Nephron (organoid): Measurements from ENCODE around the gene NOCT.

Experiments
- H3K27ac Mint-ChIP-seq, 3 experiments: 2 replicates each; pipeline ENCODE4 v1.8.0; 2020; ENCODE audit warnings: mixed read lengths in 3 of 3, mild to moderate bottlenecking in 2 of 3, moderate library complexity in 1 of 3
- H3K27me3 Mint-ChIP-seq: 2 replicates; pipeline ENCODE4 v1.8.0; 2021; ENCODE audit warnings: low read depth, mild to moderate bottlenecking, moderate library complexity, mixed read lengths
- H3K36me3 Mint-ChIP-seq: 2 replicates; pipeline ENCODE4 v1.8.0; 2020; ENCODE audit warnings: low read depth, mixed read lengths
- H3K4me1 Mint-ChIP-seq: 2 replicates; pipeline ENCODE4 v1.8.0; 2020; ENCODE audit warnings: mixed read lengths
- H3K4me3 Mint-ChIP-seq, 3 experiments: 2 replicates each; pipeline ENCODE4 v1.8.0; 2020; ENCODE audit warnings: mild to moderate bottlenecking in 3 of 3, mixed read lengths in 3 of 3, moderate library complexity in 2 of 3
- H3K9me3 Mint-ChIP-seq: 2 replicates; pipeline ENCODE4 v1.8.0; 2020; ENCODE audit warnings: mixed read lengths
- CTCF ChIP-seq, 3 experiments: fragments of 200-600 bp; sonication (generic); IDR thresholded peaks; one replicate each; pipeline ENCODE4 v1.5.0; 2021; ENCODE audit warnings: antibody characterized with exemption in 3 of 3; ENCODE audit not compliant: unreplicated experiment in 3 of 3

NOCT gene

GRCh38 chr4:139083956-139084803 is 68.6 kb downstream of the NOCT start:
- peaks cover 33% of the 10 kb centered on the region for H3K4me1 Mint-ChIP-seq
- peak; percentile 43 to 48 (median 47) for TF ChIP-seq CTCF (IDR thresholded peaks at IDR 0.05; ENCODE audit: unreplicated experiment in 3 of 3)
- H3K4me3 Mint-ChIP-seq: peak overlapping the region; percentile 87 to 89 (median 87)
- H3K36me3 Mint-ChIP-seq: no peaks in the 10 kb centered on the region
- peak overlapping the region; percentile 78 to 100 (median 97) for H3K27ac Mint-ChIP-seq
- no peaks in the 10 kb centered on the region for H3K27me3 Mint-ChIP-seq
- H3K9me3 Mint-ChIP-seq: no peaks in the 10 kb centered on the region

GRCh38 chr4:139084804-139085093 is 69.2 kb downstream of the NOCT start:
- Mint-ChIP-seq H3K4me1 (peaks cover 33% of the 10 kb centered on the region), H3K27ac (peak overlapping the region; percentile 78 to 100 (median 97)), H3K36me3 (no peaks in the 10 kb centered on the region), H3K4me3 (peak overlapping the region; percentile 87 to 89 (median 87)), H3K9me3 (no peaks in the 10 kb centered on the region), H3K27me3 (no peaks in the 10 kb centered on the region)
- no peak for TF ChIP-seq CTCF (IDR thresholded peaks at IDR 0.05; ENCODE audit: unreplicated experiment in 3 of 3)

- TF ChIP-seq CTCF (IDR thresholded peaks at IDR 0.05; ENCODE audit: unreplicated experiment in 3 of 3): peak in 2 of 3 experiments; percentile 9 to 37
- Mint-ChIP-seq H3K9me3 (no peaks in the 10 kb centered on the region), H3K4me1 (peaks cover 33% of the 10 kb centered on the region), H3K4me3 (peak overlapping the region; percentile 87 to 89 (median 87)), H3K27me3 (no peaks in the 10 kb centered on the region), H3K36me3 (no peaks in the 10 kb centered on the region), H3K27ac (peak overlapping the region; percentile 78 to 100 (median 97))
Observed at GRCh38 chr4:139085141-139085540, 69.6 kb downstream of the NOCT start.

GRCh38 chr4:139092271-139092670 is 76.7 kb downstream of the NOCT start:
- no peaks in the 10 kb centered on the region for H3K9me3 Mint-ChIP-seq
- no peaks in the 10 kb centered on the region for H3K27me3 Mint-ChIP-seq
- TF ChIP-seq CTCF (IDR thresholded peaks at IDR 0.05; ENCODE audit: unreplicated experiment in 3 of 3): no peak
- no peak overlapping the region for H3K4me3 Mint-ChIP-seq
- H3K36me3 Mint-ChIP-seq: no peaks in the 10 kb centered on the region
- H3K27ac Mint-ChIP-seq: no peak overlapping the region
- H3K4me1 Mint-ChIP-seq: no peaks in the 10 kb centered on the region
